Measurements from ENCODE around the gene HOXD1.

- no peak for TF ChIP-seq CTCF (conservative IDR thresholded peaks at IDR 0.05 in 1 of 2, IDR thresholded peaks at IDR 0.05 in 1 of 2; ENCODE audit: low read depth in 1 of 2, low read length in 2 of 2)
- no peak for TF ChIP-seq EZH2 (IDR thresholded peaks at IDR 0.05; ENCODE audit: low read length, missing control alignments)
These were observed 16.7 kb downstream of the HOXD1 start for GRCh38 chr2:176205126-176205525.

All from fibroblast of lung (primary cell).